UCSD-AML1 (cell line): ENCODE measurements around the gene SOX15.

Experiments
- DNase-seq: peaks from one replicate; lab custom pipeline; 2025; ENCODE audit not compliant: unreplicated experiment; lab: John Stamatoyannopoulos, UW

The SOX15 gene

DNA sequence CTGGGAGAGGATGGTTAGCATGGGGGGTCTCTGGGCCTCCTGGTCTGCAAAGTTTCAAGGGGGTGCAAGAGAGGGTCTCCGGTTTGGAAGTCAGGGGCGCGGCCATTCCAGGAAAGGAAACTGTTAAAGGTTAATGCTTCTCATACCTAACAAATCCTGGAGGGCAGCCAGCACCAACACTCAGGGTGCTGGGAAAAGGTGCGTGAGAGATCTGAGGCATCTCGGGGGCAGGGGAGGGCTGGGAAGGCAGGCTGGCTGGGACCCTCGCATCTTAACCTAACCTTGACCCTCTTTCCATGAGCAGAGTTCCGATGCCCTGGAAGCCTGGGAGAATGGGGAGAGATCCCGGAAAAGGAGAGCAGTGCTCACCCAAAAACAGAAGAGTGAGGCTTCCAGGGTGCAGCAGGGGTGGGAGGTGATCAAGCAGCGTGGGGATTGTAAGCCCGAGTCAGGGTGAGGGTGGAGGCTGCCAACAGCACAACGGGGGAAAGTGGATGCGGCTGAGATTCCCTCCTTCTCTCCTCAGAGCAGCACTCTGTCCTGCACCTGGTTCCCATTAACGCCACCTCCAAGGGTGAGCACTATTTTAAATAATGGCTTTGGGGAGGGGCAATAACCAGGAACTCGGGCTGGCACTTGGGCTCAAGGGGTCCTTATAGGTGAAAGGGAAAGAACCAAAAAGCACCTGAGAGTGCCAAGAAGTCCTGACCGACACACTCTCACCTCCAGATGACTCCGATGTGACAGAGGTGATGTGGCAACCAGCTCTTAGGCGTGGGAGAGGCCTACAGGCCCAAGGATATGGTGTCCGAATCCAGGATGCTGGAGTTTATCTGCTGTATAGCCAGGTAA, 30.3 kb downstream of the SOX15 start:
- no peak for DNase-seq

DNA sequence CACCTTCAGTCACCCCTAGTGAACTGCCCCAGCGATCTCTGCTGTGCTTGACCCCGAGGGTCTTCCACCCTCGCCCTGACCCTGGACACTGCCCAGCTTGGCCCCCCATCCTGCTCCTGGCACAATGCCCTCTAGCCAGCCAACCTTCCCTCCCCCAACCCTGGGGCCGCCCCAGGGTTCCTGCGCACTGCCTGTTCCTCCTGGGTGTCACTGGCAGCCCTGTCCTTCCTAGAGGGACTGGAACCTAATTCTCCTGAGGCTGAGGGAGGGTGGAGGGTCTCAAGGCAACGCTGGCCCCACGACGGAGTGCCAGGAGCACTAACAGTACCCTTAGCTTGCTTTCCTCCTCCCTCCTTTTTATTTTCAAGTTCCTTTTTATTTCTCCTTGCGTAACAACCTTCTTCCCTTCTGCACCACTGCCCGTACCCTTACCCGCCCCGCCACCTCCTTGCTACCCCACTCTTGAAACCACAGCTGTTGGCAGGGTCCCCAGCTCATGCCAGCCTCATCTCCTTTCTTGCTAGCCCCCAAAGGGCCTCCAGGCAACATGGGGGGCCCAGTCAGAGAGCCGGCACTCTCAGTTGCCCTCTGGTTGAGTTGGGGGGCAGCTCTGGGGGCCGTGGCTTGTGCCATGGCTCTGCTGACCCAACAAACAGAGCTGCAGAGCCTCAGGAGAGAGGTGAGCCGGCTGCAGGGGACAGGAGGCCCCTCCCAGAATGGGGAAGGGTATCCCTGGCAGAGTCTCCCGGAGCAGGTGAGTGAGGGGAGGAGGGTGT, 31.2 kb downstream of the SOX15 start, which contains the start of gene TNFSF13:
Gene TNFSF13 (plus strand): TSS at position 207 of the 776 bp plus-strand sequence. CDS start 290 bp downstream, at position 497.
- peak; percentile 76 for DNase-seq

DNA sequence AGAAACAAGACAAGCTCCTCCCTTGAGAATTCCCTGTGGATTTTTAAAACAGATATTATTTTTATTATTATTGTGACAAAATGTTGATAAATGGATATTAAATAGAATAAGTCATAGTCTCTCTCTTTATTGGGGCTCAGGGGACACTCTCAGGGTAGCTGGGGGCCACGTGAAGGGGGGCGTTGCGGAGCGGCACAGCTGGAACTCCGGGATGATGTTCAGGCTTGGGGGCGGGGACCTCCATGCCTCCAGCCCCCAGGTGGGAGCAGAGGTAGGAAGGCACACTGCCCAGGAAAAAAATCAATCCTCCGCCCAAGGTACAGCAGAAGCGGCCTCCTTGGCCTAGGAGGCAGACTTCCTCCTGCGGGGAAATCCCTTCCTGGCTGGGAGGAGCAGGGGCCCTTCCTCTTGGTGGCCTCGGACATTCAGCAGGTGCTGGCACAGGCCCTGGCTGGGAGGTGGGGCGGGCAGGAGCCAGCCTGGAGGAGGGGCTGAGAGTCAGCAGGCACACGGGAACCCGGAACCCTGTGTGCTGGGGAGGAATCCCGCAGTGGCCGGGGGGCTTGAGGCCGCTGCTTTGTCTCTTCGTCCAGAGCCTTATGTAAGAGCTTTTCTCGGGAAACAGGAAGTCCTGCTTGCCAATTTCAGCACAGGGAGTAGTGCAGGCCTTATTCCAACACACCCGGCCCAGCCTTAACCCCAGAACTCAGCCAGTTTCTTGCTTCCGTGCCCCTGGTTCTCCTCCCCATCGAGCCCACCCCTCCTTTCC, 31.9 kb downstream of the SOX15 start:
- peak; percentile 91 for DNase-seq

DNA sequence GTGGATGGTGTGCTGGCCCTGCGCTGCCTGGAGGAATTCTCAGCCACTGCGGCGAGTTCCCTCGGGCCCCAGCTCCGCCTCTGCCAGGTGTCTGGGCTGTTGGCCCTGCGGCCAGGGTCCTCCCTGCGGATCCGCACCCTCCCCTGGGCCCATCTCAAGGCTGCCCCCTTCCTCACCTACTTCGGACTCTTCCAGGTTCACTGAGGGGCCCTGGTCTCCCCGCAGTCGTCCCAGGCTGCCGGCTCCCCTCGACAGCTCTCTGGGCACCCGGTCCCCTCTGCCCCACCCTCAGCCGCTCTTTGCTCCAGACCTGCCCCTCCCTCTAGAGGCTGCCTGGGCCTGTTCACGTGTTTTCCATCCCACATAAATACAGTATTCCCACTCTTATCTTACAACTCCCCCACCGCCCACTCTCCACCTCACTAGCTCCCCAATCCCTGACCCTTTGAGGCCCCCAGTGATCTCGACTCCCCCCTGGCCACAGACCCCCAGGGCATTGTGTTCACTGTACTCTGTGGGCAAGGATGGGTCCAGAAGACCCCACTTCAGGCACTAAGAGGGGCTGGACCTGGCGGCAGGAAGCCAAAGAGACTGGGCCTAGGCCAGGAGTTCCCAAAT, 32.6 kb downstream of the SOX15 start:
- no peak for DNase-seq

DNA sequence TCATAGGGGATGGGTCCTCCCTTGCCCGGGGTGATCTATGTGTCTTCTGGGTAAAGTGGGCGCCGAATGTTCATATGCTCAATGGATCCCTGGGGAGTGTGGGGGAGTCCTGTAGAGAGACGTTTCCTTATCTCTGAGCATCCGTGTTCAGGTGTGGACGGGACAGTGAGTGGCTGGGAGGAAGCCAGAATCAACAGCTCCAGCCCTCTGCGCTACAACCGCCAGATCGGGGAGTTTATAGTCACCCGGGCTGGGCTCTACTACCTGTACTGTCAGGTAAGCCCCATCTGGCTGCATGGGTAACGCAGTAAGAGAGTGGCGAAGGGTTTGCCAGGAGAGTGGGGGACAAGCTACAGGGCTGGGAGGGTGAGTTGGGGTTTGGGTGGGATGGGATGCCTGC, 33.3 kb downstream of the SOX15 start:
- no peak for DNase-seq

DNA sequence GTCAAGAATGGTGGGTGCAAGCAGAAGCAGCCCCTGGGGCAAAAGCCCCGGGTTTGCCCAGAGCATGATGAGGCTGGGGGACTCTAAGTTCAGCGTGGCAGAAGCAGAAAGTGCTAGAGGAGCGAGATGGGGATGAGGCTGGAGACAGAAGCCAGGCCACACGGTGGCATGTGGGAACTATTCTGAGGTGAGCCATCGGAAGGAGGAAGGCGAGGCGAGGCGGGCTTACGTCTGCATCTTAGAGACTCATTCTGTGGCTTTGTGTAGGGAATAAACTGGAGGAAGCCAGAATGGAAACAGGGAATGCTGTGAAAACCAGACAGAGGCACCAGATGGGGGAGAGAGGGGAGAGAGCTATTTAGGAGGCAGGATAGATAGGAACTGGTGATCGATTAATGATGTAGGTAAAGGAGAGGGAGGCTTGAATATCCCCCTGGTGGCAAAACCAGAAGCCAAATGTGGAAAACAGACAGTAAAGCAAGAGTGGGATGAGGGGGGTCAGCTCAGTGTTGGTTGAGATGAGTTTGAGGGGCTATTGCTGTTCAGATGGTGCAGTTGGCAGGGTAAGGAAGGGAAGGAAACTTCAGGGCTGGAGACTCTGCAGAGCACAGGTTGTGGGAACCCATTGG, 34.5 kb downstream of the SOX15 start:
- no peak for DNase-seq

DNA sequence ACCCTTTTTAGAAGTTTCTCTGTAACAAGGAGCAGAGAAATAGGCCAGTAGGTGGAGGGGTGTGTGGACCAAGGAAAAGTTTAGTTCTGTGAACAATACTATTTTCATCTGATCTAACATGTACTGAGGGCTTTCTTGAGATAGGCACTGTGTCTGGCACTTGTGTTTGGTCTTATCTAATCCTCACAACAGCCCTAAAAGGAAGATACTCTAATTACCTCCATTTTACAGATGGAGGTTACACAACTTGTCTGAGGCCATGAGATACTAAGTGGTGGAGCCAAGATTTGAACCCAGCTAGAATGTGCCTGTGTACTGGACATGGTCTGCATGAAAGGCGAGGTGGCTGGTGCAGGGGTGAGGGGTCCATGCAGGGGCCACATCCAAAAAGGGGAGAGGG, 36.5 kb downstream of the SOX15 start:
- DNase-seq = no peak

DNA sequence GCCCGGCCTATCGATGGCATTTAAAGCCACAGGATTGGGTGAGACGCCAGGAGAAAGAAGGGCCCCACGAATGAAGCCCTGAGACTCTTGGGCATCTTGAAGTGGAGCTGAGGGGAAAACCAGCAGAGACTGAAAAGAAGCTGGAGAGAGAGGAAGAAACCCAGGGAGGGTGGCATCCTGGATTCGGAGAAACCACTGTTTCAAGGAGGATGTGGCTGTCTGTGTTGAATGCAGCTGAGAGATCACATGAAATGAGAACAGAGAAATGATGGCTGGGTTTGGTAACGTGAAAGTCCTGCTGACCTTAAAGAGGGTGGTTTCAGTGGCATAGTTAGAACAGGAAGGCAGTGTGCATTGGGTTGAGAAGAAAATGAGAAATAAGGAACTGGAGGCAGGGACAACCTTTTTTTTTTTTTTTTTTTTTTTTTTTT, 37.3 kb downstream of the SOX15 start:
- peak; percentile 53 for DNase-seq

DNA sequence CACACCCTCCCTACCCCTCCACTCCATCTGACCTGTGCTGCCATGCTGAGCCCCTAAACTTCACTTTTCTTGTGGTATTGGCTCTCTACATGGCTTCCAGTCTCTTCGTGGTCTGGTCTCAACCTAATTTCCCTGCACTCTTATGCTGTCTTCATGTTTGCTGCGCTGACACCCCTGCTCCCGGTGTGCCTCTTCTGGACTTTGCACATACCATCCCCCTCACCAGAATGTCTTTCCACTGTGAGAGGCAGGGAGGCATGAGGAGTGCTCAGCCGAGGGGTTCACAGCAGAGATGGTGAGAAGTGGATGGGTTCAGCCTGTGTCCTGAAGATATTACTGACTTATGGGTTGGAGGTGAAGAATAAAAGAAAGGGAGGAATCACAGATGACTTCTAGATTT, 38.5 kb downstream of the SOX15 start:
- DNase-seq = no peak

DNA sequence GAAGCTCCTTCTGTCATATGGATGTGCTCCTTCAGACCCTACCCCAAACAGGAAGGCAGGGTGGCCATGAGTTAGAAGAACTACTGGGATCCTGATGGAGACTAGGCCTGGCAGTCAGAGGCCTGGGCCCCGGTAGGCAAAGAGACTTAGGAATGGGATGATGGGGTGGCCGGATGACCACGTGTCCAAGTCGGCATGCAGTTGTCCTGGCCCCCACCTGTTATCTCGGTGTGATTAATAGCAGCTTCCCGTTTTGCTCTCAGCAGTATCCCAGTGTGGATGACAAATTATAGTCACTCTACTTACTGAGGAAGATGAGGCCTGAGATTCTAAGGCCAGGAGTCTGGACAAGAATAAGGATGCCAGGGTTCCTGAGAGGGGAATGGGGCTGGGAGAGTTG, 39.5 kb downstream of the SOX15 start:
- no peak for DNase-seq

DNA sequence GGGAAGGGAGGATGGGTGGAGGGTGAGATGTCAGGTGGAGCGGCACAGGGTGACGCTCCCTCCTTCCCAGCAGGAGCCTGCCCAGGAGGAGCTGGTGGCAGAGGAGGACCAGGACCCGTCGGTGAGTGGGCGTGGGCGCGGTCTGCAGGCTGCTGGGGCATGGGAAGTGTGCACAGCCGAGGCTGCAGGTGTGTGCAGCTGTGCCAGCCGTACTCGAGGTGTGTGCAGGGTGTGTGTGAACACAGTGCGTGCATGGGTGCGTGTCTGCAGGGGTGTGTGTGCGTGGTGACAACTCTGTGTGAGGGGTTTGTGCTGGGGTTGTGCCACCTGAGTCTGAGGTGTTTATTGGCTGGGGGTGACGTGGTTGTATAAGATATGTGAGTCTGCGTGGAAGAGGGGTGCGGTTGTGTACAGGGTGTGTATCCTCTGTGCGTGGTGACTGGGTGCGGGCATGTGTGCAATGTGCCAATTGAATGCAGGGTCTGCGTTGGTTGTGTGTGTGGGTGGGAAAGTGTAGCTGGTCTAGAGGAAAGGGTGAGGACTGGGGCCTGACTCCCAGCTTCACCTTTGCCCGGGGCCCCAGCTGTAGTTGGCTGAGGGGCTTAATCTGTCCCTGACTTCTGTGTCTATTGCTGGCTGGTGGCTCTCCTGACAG, 40.4 kb downstream of the SOX15 start:
- no peak for DNase-seq

DNA sequence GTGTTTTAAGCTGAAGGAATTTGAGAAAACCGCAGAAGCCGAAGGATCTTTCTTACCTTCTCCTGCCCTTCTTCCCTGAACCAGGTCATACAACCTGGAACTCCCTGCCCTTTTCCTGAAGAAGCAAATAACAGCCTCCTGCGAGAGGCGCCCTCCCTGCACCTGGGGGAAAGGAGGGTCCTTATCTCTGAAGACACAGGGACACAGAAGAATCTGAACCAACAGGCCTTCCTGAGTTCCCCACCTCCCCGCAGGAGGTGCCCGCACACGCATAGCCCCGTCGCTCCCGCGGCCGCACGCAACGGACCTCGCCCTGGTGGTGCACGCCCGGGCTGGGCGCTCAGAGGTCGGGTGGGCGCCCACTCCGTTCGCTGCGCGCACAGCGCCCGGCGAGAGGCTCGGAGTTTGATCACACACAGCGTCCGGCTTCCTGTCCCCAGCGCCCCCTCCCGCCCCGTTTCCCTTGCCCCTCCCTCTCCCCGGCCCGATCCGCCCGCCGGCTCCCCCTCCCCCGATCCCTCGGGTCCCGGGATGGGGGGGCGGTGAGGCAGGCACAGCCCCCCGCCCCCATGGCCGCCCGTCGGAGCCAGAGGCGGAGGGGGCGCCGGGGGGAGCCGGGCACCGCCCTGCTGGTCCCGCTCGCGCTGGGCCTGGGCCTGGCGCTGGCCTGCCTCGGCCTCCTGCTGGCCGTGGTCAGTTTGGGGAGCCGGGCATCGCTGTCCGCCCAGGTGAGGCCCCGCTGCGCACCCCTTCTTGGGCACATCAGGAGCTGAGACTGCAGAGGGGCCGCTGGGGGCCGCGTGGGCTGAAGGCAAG, 41.1 kb downstream of the SOX15 start, which contains the start of gene TNFSF12:
Gene TNFSF12 (plus strand): TSS at position 474 of the 816 bp plus-strand sequence. CDS start 96 bp downstream, at position 570.
- peak; percentile 51 for DNase-seq

DNA sequence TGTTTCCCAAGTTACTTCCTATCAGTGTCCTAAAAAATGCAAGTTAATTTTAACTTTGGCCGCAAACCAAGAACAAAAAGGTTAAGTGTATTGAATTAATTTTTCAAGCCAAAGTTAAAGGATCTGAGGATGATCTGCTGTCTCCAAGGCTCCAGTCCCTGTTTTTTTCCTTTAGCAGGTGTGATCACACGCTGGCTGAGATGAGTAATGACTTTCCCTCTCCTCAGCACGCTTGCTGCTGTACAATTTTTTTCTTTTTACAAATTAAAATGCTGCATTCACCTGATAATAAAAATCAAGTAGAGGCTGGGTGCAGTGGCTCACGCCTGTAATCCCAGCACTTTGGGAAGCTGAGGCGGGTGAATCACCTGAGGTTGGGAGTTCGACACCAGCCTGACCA, 45.0 kb downstream of the SOX15 start:
- no peak for DNase-seq

DNA sequence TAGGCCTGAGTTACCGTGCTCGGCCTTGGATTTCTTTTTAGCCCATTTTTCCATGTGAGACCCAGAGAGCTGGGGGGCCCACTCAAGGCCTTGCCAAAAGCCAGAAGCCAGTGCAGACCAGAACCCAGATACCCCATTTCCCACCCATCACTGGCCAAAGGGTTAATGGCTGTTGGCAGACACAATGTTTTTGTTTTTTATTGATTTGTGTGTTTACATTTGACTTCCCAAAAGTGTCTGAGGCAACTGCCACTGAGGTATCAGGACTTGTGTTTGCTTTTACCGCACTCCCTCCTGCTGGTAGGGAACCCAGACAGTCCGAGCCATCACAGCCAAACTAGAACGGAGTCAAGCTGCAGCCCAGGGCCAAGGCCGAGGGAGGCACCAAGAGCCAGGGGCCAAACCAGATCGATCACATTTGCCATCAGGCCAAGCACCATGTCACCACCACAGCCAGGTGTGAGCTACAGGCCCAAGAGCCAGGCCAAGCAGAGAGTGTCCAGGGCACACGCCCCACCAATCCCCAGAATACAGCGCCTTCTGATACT, 48.7 kb downstream of the SOX15 start:
- no peak for DNase-seq

DNA sequence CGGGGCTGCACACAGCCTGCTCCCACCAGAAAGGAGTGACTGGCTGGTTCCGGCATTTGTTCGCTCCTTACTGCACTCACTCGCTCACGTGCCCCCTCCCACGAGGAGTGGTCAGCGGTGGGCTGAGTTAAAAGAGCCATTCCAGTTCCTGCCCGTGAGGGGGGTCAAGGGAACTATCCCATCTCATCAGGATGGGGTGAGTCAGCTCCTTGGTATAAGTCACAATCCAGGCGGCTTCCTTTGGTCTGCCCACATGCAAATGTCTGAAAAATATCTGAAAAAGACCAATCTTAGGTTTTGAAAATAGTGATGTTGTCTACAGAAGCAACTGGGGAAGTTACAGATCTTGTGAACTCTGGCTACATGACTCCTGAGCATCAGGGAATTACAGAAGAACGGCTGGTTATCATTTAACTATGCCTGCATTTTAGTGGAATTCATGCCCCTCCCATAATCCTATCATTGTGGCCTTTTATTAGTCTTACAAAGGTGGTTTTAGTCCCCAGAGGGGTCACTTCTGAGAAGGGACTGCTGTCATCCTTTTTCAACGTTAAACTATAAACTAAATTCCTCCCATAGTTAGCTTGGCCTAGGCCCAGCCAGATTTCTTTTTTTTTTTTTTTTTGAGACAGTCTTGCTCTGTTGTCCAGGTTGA, 50.9 kb downstream of the SOX15 start:
- no peak for DNase-seq
